GM19397 (cell line): ENCODE measurements around the gene TOMM34.

ENCODE experiments used
- ATAC-seq: cut with Tn5 transposase; IDR thresholded peaks from one replicate; pipeline ENCODE4 v1.9.1; 2021; ENCODE audit warnings: mild to moderate bottlenecking, moderate library complexity; ENCODE audit not compliant: unreplicated experiment

The TOMM34 gene

GRCh38 chr20:44960103-44960852 lies at the start of gene TOMM34:
Gene TOMM34, minus strand, starts transcription at chr20:44960397. Its CDS starts 64 bp downstream, at chr20:44960333.
- ATAC-seq: peak; percentile 88

- no peak for ATAC-seq
Observed at GRCh38 chr20:45008521-45009049, 48.4 kb upstream of the TOMM34 start.

- ATAC-seq: no peak
Observed at GRCh38 chr20:44997668-44998067, 37.5 kb upstream of the TOMM34 start.

GRCh38 chr20:44997171-44997570 lies 37.0 kb upstream of the TOMM34 start:
- no peak for ATAC-seq

GRCh38 chr20:44993343-44993742 lies 33.1 kb upstream of the TOMM34 start:
- ATAC-seq: no peak

- ATAC-seq: no peak
Observed at GRCh38 chr20:44990957-44991356, 30.8 kb upstream of the TOMM34 start.

GRCh38 chr20:44990425-44990824 lies 30.2 kb upstream of the TOMM34 start:
- no peak for ATAC-seq

GRCh38 chr20:44988631-44989171 lies 28.5 kb upstream of the TOMM34 start:
- ATAC-seq: no peak

GRCh38 chr20:44983093-44983674 lies 23.0 kb upstream of the TOMM34 start:
- ATAC-seq: no peak

GRCh38 chr20:44981736-44982406 lies 21.7 kb upstream of the TOMM34 start:
- no peak for ATAC-seq

GRCh38 chr20:44979090-44979621 lies 19.0 kb upstream of the TOMM34 start:
- ATAC-seq: peak; percentile 85

GRCh38 chr20:44976698-44977097 lies 16.5 kb upstream of the TOMM34 start:
- ATAC-seq: no peak

- no peak for ATAC-seq
Observed at GRCh38 chr20:44973053-44973452, 12.9 kb upstream of the TOMM34 start.

- ATAC-seq: no peak
Observed at GRCh38 chr20:44970243-44970757, 10.1 kb upstream of the TOMM34 start.

- ATAC-seq: no peak
Observed at GRCh38 chr20:44969300-44969894, 9.2 kb upstream of the TOMM34 start.

GRCh38 chr20:44967207-44967807 lies 7.1 kb upstream of the TOMM34 start:
- peak; percentile 27 for ATAC-seq

- ATAC-seq: peak; percentile 74
Observed at GRCh38 chr20:44966030-44966961, 6.1 kb upstream of the TOMM34 start, which contains the start of gene STK4. Gene STK4, plus strand, starts transcription at chr20:44966512. Its CDS starts 57 bp downstream, at chr20:44966569.

GRCh38 chr20:44965651-44966029 lies 5.4 kb upstream of the TOMM34 start:
- ATAC-seq: no peak
